ENCODE results near the gene KLHL34. TPM values are rescaled to one million over a fixed set of nuclear protein-coding genes. Genes with fewer than 3 reads are reported as not detected.

Gene KLHL34
- total and polyA plus RNA-seq, 4 donors: 0.03 to 0.06 TPM; not detected in 2

DNA sequence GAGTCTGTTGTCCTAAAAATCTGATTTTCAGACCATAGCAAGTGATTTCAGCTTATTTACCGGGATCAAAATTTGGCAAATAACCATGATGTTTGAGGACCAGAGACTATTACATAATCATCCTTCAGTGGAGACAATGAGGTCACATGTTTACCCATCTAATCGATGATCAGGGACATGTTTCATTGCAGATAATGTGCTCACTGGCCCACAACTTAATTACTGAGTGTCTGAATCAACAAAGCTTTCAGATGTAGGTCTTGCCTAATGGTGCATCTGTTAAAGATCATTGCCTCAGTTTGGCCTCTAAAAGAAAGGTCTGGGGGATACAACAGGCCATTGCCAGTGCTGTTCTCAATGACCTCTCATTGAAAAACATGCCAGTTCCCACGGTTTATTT, 42.8 kb upstream of the KLHL34 start:
- DNase-seq: no peak
- H3K27me3 ChIP-seq (ENCODE audit: control insufficient read depth in 3 of 3, insufficient read depth in 3 of 3, low read length in 2 of 3): peaks cover 0 to 6% (median 2%) of the 10 kb centered on the region in 3 donors
- no peak for TF ChIP-seq CTCF (IDR thresholded peaks at IDR 0.05; ENCODE audit: control extremely low read depth, extremely low read depth)
- H3K9ac ChIP-seq (ENCODE audit: insufficient read depth in 1 of 2, low read length in 2 of 2): no peak overlapping the region
- no peak for ATAC-seq (ENCODE audit: insufficient read depth, low FRiP score)
- H3K9me3 ChIP-seq (ENCODE audit: control insufficient read depth in 4 of 4, insufficient read depth in 3 of 4, low read length in 3 of 4): no peaks in the 10 kb centered on the region
- 60 to 79% methylated on average over 3 of the region's 3 CpGs for WGBS, 2 donors
- no peak overlapping the region for H3K4me3 ChIP-seq
- no peak overlapping the region for H3K27ac ChIP-seq (ENCODE audit: low read depth in 1 of 2, low read length in 1 of 2)
- H3K4me1 ChIP-seq (ENCODE audit: control insufficient read depth in 5 of 5, insufficient read depth in 5 of 5, low read length in 5 of 5): no peaks in the 10 kb centered on the region
- no peaks in the 10 kb centered on the region for H3K36me3 ChIP-seq (ENCODE audit: control insufficient read depth in 4 of 4, insufficient read depth in 4 of 4, low read length in 4 of 4)

DNA sequence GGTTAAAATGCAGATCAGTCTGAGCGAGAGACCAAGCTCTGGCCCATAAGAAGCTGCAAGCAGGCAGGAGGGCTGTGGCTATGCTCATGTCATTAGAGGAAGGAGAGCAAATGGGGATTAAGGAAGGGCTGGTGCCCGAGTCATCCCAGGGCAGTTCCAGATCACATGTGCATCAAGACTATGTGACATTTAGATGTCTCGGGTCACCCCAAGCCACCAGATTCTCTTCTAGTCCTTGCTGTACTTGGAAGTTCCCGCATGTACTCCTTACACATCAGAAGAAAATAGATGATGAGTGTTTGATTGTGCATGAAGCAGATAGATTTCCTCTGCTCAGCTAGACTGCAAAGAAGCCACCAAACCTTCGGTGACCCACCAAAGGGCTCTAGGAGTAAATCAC, 42.1 kb upstream of the KLHL34 start:
- TF ChIP-seq CTCF (IDR thresholded peaks at IDR 0.05; ENCODE audit: control extremely low read depth, extremely low read depth): no peak
- no peak overlapping the region for H3K4me3 ChIP-seq
- 80 to 89% methylated on average over 5 of the region's 5 CpGs for WGBS, 2 donors
- no peak overlapping the region for H3K27ac ChIP-seq (ENCODE audit: low read depth in 1 of 2, low read length in 1 of 2)
- no peaks in the 10 kb centered on the region for H3K4me1 ChIP-seq (ENCODE audit: control insufficient read depth in 5 of 5, insufficient read depth in 5 of 5, low read length in 5 of 5)
- ATAC-seq (ENCODE audit: insufficient read depth, low FRiP score): no peak
- DNase-seq: no peak
- no peaks in the 10 kb centered on the region for H3K9me3 ChIP-seq (ENCODE audit: control insufficient read depth in 4 of 4, insufficient read depth in 3 of 4, low read length in 3 of 4)
- H3K9ac ChIP-seq (ENCODE audit: insufficient read depth in 1 of 2, low read length in 2 of 2): no peak overlapping the region
- H3K27me3 ChIP-seq (ENCODE audit: control insufficient read depth in 3 of 3, insufficient read depth in 3 of 3, low read length in 2 of 3): peaks cover 0 to 8% (median 2%) of the 10 kb centered on the region in 3 donors
- H3K36me3 ChIP-seq (ENCODE audit: control insufficient read depth in 4 of 4, insufficient read depth in 4 of 4, low read length in 4 of 4): no peaks in the 10 kb centered on the region

DNA sequence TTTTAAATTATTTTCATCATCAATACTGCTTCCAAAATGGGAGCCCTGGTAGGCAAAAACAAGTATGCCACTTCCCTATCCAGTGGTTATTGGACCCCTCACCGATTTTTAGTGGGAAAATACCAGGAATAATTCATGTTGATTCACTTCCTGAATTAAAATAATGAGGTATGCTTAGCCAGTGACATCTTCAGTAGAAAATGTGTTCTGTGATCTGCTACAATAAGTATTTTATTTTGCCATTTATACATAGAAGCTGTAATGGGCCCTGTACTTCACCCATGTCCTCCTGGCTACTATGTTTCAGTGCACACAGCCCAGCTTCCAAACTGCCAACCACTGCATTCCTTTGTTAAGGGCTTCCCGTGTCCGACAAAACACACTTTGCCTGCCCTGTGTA, 41.0 kb upstream of the KLHL34 start:
- peaks cover 0 to 7% (median 2%) of the 10 kb centered on the region in 3 donors for H3K27me3 ChIP-seq (ENCODE audit: control insufficient read depth in 3 of 3, insufficient read depth in 3 of 3, low read length in 2 of 3)
- DNase-seq (no peak), ATAC-seq (ENCODE audit: insufficient read depth, low FRiP score) (no peak)
- no peaks in the 10 kb centered on the region for H3K9me3 ChIP-seq (ENCODE audit: control insufficient read depth in 4 of 4, insufficient read depth in 3 of 4, low read length in 3 of 4)
- H3K36me3 ChIP-seq (ENCODE audit: control insufficient read depth in 4 of 4, insufficient read depth in 4 of 4, low read length in 4 of 4): no peaks in the 10 kb centered on the region
- no peak overlapping the region for H3K4me3 ChIP-seq
- no peak overlapping the region for H3K9ac ChIP-seq (ENCODE audit: insufficient read depth in 1 of 2, low read length in 2 of 2)
- H3K27ac ChIP-seq (ENCODE audit: low read depth in 1 of 2, low read length in 1 of 2): no peak overlapping the region
- H3K4me1 ChIP-seq (ENCODE audit: control insufficient read depth in 5 of 5, insufficient read depth in 5 of 5, low read length in 5 of 5): no peaks in the 10 kb centered on the region
- WGBS, 2 donors: 60 to 83% methylated on average over 3 of the region's 3 CpGs
- TF ChIP-seq CTCF (IDR thresholded peaks at IDR 0.05; ENCODE audit: control extremely low read depth, extremely low read depth): no peak

DNA sequence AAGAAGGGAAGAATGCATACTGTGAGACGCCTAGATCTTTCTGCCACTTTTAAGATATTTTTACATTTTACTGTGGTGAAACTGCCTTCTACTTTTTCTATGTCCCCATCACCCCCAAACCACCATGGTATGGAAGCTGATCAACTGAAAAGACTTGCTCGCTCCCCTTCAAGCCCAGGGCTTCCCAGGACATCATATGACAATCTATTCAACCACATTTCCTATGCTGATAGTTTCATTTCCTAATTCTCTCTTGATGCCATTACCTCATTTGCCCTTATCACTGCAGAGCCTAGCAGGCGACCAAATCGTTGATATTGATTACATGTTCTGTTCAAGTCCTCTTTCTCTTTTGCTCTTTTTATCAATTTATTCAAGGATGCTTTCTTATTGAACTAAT, 40.1 kb upstream of the KLHL34 start:
- WGBS, 2 donors: 57 to 65% methylated on average over 4 of the region's 4 CpGs
- no peak overlapping the region for H3K4me3 ChIP-seq
- H3K4me1 ChIP-seq (ENCODE audit: control insufficient read depth in 5 of 5, insufficient read depth in 5 of 5, low read length in 5 of 5): no peaks in the 10 kb centered on the region
- ATAC-seq (ENCODE audit: insufficient read depth, low FRiP score) (no peak), DNase-seq (no peak)
- H3K27me3 ChIP-seq (ENCODE audit: control insufficient read depth in 3 of 3, insufficient read depth in 3 of 3, low read length in 2 of 3): peaks cover 0 to 5% (median 2%) of the 10 kb centered on the region in 3 donors
- H3K36me3 ChIP-seq (ENCODE audit: control insufficient read depth in 4 of 4, insufficient read depth in 4 of 4, low read length in 4 of 4): no peaks in the 10 kb centered on the region
- H3K9me3 ChIP-seq (ENCODE audit: control insufficient read depth in 4 of 4, insufficient read depth in 3 of 4, low read length in 3 of 4): no peaks in the 10 kb centered on the region
- no peak overlapping the region for H3K9ac ChIP-seq (ENCODE audit: insufficient read depth in 1 of 2, low read length in 2 of 2)
- no peak for TF ChIP-seq CTCF (IDR thresholded peaks at IDR 0.05; ENCODE audit: control extremely low read depth, extremely low read depth)
- H3K27ac ChIP-seq (ENCODE audit: low read depth in 1 of 2, low read length in 1 of 2): no peak overlapping the region
